Measurements from ENCODE around the gene ZNRF4.

- TF ChIP-seq CTCF (IDR thresholded peaks at IDR 0.05; ENCODE audit: extremely low read depth in 1 of 2, insufficient read depth in 1 of 2, low read depth in 1 of 2, low read length in 2 of 2): no peak
- TF ChIP-seq, protein P1, sequence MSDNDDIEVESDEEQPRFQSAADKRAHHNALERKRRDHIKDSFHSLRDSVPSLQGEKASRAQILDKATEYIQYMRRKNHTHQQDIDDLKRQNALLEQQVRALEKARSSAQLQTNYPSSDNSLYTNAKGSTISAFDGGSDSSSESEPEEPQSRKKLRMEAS (IDR thresholded peaks at IDR 0.05; ENCODE audit: insufficient read depth, insufficient read length): no peak
Measured at GRCh38 chr19:5434970-5435641, 20.1 kb upstream of the ZNRF4 start.
